Fibroblast of lung (primary cell): Measurements from ENCODE around the gene E2F1.

Experiments used
- CTCF ChIP-seq, 2 donors: IDR thresholded peaks in 1 of 2; conservative IDR thresholded peaks in 1 of 2; 1 replicate in 1 of 2; 2 replicates in 1 of 2; pipeline ENCODE4 v1.5.1; 2011 to 2012; ENCODE audit warnings: low read length in 2 of 2, control low read depth in 1 of 2, inconsistent platforms in 1 of 2, low read depth in 1 of 2, mild to moderate bottlenecking in 1 of 2
- EZH2 ChIP-seq: IDR thresholded peaks from 2 replicates; pipeline ENCODE4 v1.5.1; 2012; ENCODE audit warnings: low read length, control low read depth, mild to moderate bottlenecking; ENCODE audit errors: missing control alignments

GRCh38 chr20:33727115-33727479 is 40.9 kb upstream of the E2F1 start:
- TF ChIP-seq CTCF (conservative IDR thresholded peaks at IDR 0.05 in 1 of 2, IDR thresholded peaks at IDR 0.05 in 1 of 2; ENCODE audit: low read depth in 1 of 2, low read length in 2 of 2) (no peak), EZH2 (no peak)
